Gastroesophageal sphincter (tissue), 4 donors: ENCODE measurements around the gene HSFX1. TPM values are rescaled to one million over a fixed set of nuclear protein-coding genes. Genes with fewer than 3 reads are reported as not detected.
"Not testable (repeated sequence)": the region's sequence is repeated elsewhere in the genome, so short reads cannot be mapped to it uniquely, and the experiment has no call there.

Experiments
- ATAC-seq: fragments of 150-250 bp; one replicate; pipeline ENCODE4 v1.9.1; 2016; ENCODE audit warnings: mild to moderate bottlenecking, moderate library complexity
- H3K27ac ChIP-seq, 4 donors: fragments of 200-600 bp; sonication (generic) in 3 of 4; 1 replicate in 3 of 4; 2 replicates in 1 of 4; pipeline ENCODE4 v1.5.1; 2016 to 2019
- H3K27me3 ChIP-seq: fragments of 200-600 bp; sonication (generic); one replicate; pipeline ENCODE4 v1.5.1; 2019
- H3K36me3 ChIP-seq, 2 donors: fragments of 200-600 bp; sonication (generic); one replicate each; pipeline ENCODE4 v1.5.1; 2019; ENCODE audit warnings: control low read depth in 1 of 2
- H3K4me1 ChIP-seq, 3 donors: fragments of 200-600 bp; sonication (generic); 1 replicate in 2 of 3; 2 replicates in 1 of 3; pipeline ENCODE4 v1.5.1; 2016 to 2019; ENCODE audit warnings: control low read depth in 2 of 3
- H3K4me3 ChIP-seq, 2 donors: fragments of 200-600 bp; sonication (generic); one replicate each; pipeline ENCODE4 v1.5.1; 2019; ENCODE audit warnings: mild to moderate bottlenecking in 1 of 2, moderate library complexity in 1 of 2
- H3K9me3 ChIP-seq, 3 donors: fragments of 200-600 bp; sonication (generic); one replicate each; pipeline ENCODE4 v1.5.1; 2017 to 2019; ENCODE audit warnings: control low read depth in 2 of 3
- CTCF ChIP-seq, 4 experiments: fragments of 200-600 bp in 2 of 4; fragments of 450-650 bp in 2 of 4; sonication (generic) in 1 of 4; IDR thresholded peaks; one replicate each; pipeline ENCODE4 v1.5.1; 2017 to 2019; ENCODE audit warnings: antibody characterized with exemption in 4 of 4, mild to moderate bottlenecking in 2 of 4, moderate library complexity in 2 of 4
- EP300 ChIP-seq: sonication (generic); formaldehyde crosslinking; IDR thresholded peaks from one replicate; pipeline ENCODE4 v1.6.1; 2017; ENCODE audit warnings: antibody characterized with exemption, mild to moderate bottlenecking
- POLR2A ChIP-seq, 2 donors: fragments of 450-650 bp; IDR thresholded peaks; one replicate each; pipeline ENCODE4 v1.6.1; 2017; ENCODE audit warnings: antibody characterized with exemption in 2 of 2, mild to moderate bottlenecking in 2 of 2, moderate library complexity in 1 of 2
- POLR2AphosphoS5 ChIP-seq: sonication (generic); formaldehyde crosslinking; IDR thresholded peaks from one replicate; pipeline ENCODE4 v1.6.1; 2017; ENCODE audit warnings: antibody characterized with exemption
- WGBS, 2 donors: methylation state at CpG; one replicate each; pipeline ENCODE4 v1.1.5; 2018; ENCODE audit warnings: low coverage in 1 of 2; 5-methylcytosine and 5-hydroxymethylcytosine counted together
- total RNA-seq, 4 donors: library from RNA; depleted of rRNA; stranded (reverse); fragments of >200 nt; gene quantifications; one replicate each; pipeline ENCODE4 v1.1.0, GENCODE V29; 2016

Gene HSFX1
- 1 to 10 TPM; 1.5 to 2.3 (median 2.0) TPM for total RNA-seq

GRCh38 chrX:149773768-149774167 lies at the start of gene HSFX1:
Gene HSFX1 (plus strand): TSS chrX:149774068. CDS start chrX:149774682, 614 bp downstream.
- not testable (repeated sequence) for H3K4me1 ChIP-seq, H3K27me3 ChIP-seq, ATAC-seq, H3K27ac ChIP-seq, H3K9me3 ChIP-seq, H3K4me3 ChIP-seq, H3K36me3 ChIP-seq
- no CpG with 5 or more reads among the region's 17 CpGs for WGBS, 2 donors

- H3K27ac ChIP-seq, H3K4me1 ChIP-seq, H3K27me3 ChIP-seq, ATAC-seq, H3K36me3 ChIP-seq, H3K4me3 ChIP-seq, H3K9me3 ChIP-seq: not testable (repeated sequence)
- WGBS, 2 donors: no CpG with 5 or more reads among the region's 7 CpGs
These were observed 46.6 kb upstream of the HSFX1 start for GRCh38 chrX:149727308-149727707.

GRCh38 chrX:149742269-149742668 lies 31.6 kb upstream of the HSFX1 start:
- H3K4me1 ChIP-seq, H3K27ac ChIP-seq, ATAC-seq, H3K27me3 ChIP-seq, H3K4me3 ChIP-seq, H3K9me3 ChIP-seq, H3K36me3 ChIP-seq: not testable (repeated sequence)
- no CpG with 5 or more reads among the region's 6 CpGs for WGBS, 2 donors

GRCh38 chrX:149746390-149747007 lies 27.4 kb upstream of the HSFX1 start:
- not testable (repeated sequence) for H3K36me3 ChIP-seq, H3K27me3 ChIP-seq, H3K4me1 ChIP-seq, ATAC-seq, H3K9me3 ChIP-seq, H3K4me3 ChIP-seq, H3K27ac ChIP-seq
- no CpG with 5 or more reads among the region's 6 CpGs for WGBS, 2 donors

GRCh38 chrX:149757206-149758067 lies 16.4 kb upstream of the HSFX1 start:
- Histone ChIP-seq H3K27me3 (no peaks in the 10 kb centered on the region), H3K4me1 (no peaks in the 10 kb centered on the region), H3K9me3 (no peaks in the 10 kb centered on the region), H3K4me3 (no peak overlapping the region), H3K27ac (no peak overlapping the region), H3K36me3 (no peaks in the 10 kb centered on the region)
- WGBS, 2 donors: 53% methylated on average over 3 of the region's 8 CpGs; no CpG with 5 or more reads in 1 of the 2 donors
- TF ChIP-seq POLR2A (IDR thresholded peaks at IDR 0.05) (no peak), POLR2AphosphoS5 (no peak), EP300 (no peak), CTCF (IDR thresholded peaks at IDR 0.05) (no peak)
- ATAC-seq: no peak

- H3K9me3 ChIP-seq: no peaks in the 10 kb centered on the region
- no peak overlapping the region for H3K27ac ChIP-seq
- H3K4me3 ChIP-seq: no peak overlapping the region
- 73% methylated on average over 2 of the region's 18 CpGs; no CpG with 5 or more reads in 1 of the 2 donors for WGBS, 2 donors
- H3K4me1 ChIP-seq: no peaks in the 10 kb centered on the region
- H3K27me3 ChIP-seq: no peaks in the 10 kb centered on the region
- no peaks in the 10 kb centered on the region for H3K36me3 ChIP-seq
- TF ChIP-seq POLR2AphosphoS5 (no peak), EP300 (no peak), POLR2A (IDR thresholded peaks at IDR 0.05) (no peak), CTCF (IDR thresholded peaks at IDR 0.05) (no peak)
- no peak for ATAC-seq
These were observed 15.7 kb upstream of the HSFX1 start for GRCh38 chrX:149758068-149758714.

- not testable (repeated sequence) for ATAC-seq, H3K36me3 ChIP-seq, H3K9me3 ChIP-seq, H3K27ac ChIP-seq, H3K4me1 ChIP-seq, H3K4me3 ChIP-seq, H3K27me3 ChIP-seq
- WGBS, 2 donors: no CpG with 5 or more reads among the region's 17 CpGs
These were observed 15.2 kb upstream of the HSFX1 start for GRCh38 chrX:149758715-149759078.
